ENCODE results near the gene SEPHS1. TPM values are rescaled to one million over a fixed set of nuclear protein-coding genes. Genes with fewer than 3 reads are reported as not detected.

The SEPHS1 gene
- total RNA-seq, 1 experiment from 2014 or later = 109 TPM

DNA sequence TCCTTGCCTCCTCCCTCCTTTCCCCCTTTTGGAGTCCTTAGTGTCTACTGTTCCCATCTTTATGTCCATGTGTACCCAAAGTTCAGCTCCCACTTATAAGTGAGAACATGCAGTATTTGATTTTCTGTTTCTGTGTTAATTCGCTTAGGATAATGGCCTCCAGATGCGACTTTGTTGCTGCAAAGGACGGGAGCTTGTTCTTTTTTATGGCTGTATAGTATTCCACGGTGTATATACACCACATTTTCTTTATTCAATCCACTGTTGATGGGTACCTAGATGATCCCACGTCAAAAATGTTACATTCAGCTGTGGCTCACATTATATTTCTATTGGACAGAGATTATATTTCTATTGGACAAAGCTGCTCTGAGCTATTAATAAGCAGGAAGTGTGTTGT, 24.4 kb upstream of the SEPHS1 start:
- Histone ChIP-seq H3K36me3 (no peaks in the 10 kb centered on the region), H3K27me3 (no peaks in the 10 kb centered on the region), H3K4me3 (no peak overlapping the region), H3K9me3 (no peaks in the 10 kb centered on the region)
- DNase-seq = no peak

DNA sequence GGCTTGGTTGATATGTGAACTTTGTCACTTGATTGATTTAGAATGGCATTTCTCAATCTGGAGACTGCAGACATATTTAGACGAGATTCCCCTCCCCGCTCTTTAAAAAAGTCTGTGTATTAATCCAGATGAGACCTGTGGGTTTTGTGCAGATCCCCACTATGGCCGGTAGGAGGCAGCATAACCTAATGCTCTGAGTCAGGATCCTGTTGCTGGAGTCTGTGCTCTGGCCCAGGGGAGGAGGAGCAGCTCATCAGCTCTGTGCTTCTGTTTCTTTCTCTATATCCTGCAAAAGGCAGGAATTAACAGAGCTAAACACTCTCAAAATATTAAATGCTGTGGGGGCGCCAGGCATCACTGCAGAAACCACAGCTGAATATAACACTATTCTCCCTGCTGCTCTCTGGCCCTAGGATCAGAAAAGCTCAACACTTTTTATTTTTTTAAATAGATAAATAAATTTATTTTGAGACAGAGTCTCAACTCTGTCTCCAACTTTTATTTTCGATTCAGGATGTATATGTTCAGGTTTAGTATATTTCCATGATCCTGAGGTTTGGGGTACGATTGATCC, 23.9 kb upstream of the SEPHS1 start:
- Histone ChIP-seq H3K4me3 (no peak overlapping the region), H3K36me3 (no peaks in the 10 kb centered on the region), H3K9me3 (no peaks in the 10 kb centered on the region), H3K27me3 (no peaks in the 10 kb centered on the region)
- peak; percentile 67 for DNase-seq

DNA sequence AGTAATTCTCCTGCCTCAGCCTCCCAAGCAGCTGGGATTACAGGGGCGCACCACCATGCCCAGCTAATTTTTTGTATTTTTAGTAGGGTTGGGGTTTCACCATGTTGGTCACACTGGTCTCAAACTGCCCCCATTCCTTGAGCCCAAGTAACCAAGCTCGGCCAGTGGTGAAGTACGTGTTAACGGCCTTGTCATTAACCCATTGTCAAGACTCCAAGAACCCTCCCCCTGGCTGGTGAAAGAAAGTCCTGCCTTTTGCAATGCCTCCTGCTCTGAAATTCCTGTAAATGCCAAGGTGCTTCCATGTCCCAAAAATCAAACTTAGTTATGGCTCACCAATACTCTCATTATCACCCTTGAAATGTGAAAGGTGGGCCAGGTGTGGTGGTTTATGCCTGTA, 18.8 kb upstream of the SEPHS1 start:
- H3K27me3 ChIP-seq = no peaks in the 10 kb centered on the region
- H3K9me3 ChIP-seq = no peaks in the 10 kb centered on the region
- no peak overlapping the region for H3K4me3 ChIP-seq
- DNase-seq = no peak
- H3K36me3 ChIP-seq = no peaks in the 10 kb centered on the region

DNA sequence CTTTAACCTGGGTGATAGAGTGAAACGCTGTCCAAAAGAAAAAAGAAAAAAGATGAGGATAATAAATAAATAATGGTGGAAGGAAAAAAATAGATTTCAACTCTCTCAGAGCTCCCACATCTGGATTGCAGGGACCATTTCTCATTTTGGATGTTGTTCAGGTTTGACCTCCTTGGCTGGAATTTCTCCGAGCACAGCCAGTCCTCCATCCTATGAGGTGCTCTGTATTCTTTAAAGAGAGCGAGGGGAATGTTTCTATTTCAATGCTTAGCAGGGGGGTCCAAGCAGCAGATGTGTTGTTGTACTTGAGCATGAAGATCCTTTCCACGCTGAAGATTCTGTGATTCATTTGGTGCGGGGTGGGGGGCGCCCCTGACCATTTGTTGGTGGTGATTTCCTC, 17.7 kb upstream of the SEPHS1 start:
- Histone ChIP-seq H3K27me3 (no peaks in the 10 kb centered on the region), H3K4me3 (no peak overlapping the region), H3K9me3 (no peaks in the 10 kb centered on the region), H3K36me3 (no peaks in the 10 kb centered on the region)
- no peak for DNase-seq

DNA sequence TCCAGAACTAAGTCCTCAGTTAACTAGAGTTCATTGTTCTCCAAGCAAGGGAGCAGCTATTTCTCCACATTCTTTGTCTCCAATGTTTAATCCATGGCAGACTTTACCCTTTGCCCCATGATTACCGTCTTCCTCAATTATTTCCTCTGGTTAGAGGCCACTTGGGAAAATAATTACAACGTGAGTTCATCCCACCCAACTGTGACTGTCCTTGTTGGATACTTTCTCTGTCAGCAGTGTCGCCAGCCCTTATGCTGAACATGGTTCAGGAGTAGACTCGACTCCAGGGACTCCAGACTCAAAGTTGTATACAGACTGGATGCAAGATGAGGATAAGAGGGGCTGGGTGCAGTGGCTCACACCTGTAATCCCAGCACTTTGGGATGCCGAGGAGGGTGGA, 17.1 kb upstream of the SEPHS1 start:
- Histone ChIP-seq H3K4me3 (no peak overlapping the region), H3K27me3 (no peaks in the 10 kb centered on the region), H3K9me3 (no peaks in the 10 kb centered on the region), H3K36me3 (no peaks in the 10 kb centered on the region)
- DNase-seq = no peak

DNA sequence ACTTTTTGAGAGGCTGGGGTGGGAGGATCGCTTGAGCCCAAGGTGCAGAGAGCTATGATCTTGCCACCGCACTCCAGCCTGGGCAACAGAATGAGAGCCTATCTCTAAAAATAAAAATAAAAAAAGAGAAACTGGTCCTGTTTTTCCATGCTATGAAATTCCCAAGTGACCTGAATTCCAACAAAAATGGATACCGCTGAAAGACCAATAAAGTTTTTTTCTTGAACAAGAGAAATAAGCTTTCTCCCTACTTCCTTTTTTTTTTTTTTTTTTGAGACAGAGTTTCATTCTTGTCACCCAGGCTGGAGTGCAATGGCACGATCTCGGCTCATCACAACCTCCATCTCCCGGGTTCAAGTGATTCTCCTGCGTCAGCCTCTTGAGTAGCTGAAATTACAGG, 12.5 kb upstream of the SEPHS1 start:
- H3K36me3 ChIP-seq = no peaks in the 10 kb centered on the region
- H3K4me3 ChIP-seq = no peak overlapping the region
- no peaks in the 10 kb centered on the region for H3K9me3 ChIP-seq
- DNase-seq = no peak
- no peaks in the 10 kb centered on the region for H3K27me3 ChIP-seq

DNA sequence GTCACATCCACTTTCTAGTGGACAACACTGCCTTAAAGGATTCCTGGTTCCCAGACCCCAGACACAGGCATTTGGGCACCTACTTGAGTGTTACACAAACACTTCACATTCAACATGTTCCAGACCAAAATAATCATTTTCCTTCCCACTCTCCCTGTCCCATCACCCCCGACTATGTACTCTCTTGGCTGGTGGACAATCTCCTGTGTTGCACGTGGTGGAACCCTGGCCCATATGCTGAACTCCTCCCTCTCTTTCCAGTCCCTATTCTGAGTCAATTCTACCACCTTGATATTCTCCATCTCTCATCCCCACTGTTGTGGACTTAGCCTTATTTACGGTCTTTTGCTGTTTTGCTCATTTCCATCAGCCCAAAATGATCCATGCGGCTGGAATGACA, 8.3 kb upstream of the SEPHS1 start:
- Histone ChIP-seq H3K27me3 (no peaks in the 10 kb centered on the region), H3K36me3 (no peaks in the 10 kb centered on the region), H3K9me3 (no peaks in the 10 kb centered on the region), H3K4me3 (no peak overlapping the region)
- DNase-seq = no peak

DNA sequence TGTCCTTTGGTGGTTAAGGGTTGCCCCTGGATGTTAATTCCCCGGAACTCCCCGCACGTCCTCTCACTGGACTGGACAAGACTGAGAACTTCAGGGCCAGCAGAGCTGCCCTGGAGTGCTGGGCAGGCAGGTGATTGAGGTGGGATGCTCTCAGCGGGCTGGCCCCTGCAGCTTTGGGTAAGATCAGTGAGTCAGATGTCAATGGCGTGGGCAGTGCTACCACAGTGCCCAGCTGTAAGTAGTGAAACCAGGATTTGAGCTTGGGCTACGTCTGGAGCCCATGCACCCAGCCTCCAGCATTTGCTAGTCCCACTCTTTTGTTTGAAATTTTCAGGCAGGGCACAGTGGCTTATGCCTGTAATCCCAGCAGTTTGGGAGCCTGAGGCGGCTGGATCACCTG, 6.7 kb upstream of the SEPHS1 start:
- no peaks in the 10 kb centered on the region for H3K36me3 ChIP-seq
- H3K4me3 ChIP-seq = no peak overlapping the region
- H3K9me3 ChIP-seq = no peaks in the 10 kb centered on the region
- no peaks in the 10 kb centered on the region for H3K27me3 ChIP-seq
- no peak for DNase-seq

DNA sequence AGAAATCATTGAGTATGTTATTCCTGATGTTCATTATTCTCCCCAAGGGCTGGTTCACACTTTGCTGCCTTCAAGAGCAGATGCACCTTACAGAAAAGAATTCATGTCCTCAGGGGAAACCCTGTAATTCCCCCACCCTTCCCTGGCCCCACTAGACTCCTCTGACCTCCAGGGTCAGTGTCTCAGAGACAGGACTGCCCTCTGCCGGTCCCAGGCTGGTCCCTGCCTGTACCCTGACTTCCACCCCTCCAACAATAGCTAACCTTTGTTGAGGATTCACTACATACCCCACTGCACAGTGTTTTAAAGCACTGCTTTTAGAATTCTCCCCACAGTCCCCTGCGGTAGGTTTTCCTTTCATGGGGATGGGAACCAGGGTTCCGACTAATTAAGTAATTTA, 4.4 kb upstream of the SEPHS1 start:
- Histone ChIP-seq H3K36me3 (no peaks in the 10 kb centered on the region), H3K27me3 (no peaks in the 10 kb centered on the region), H3K9me3 (no peaks in the 10 kb centered on the region), H3K4me3 (no peak overlapping the region)
- DNase-seq = no peak

DNA sequence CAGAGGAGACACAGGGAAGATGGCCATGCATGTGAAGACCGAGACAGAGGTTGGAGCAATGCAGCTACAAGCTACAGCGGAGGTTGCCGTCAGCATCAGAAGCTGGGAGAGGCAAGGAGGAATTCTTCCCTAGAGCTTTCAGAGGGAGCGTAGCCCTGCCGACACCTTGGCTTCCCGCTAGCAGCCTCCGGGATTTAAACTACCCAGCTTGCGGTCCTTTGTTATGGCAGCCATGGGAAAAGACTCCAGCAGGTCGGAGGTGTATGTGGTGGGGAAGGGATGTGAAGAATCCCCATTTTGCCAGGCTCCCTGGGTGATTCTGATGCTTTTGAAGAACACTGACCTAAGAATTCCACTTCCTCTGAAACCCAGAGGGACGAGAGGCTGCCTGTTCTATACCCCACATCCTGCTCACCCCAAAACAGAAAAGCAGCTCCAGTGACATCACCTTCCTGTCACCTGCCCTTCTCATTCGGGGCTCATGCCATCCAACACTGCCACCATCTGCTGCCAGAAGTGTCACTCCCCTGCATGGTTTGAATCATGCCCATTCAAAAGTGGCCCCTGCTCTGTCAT, 3.3 kb upstream of the SEPHS1 start:
- H3K36me3 ChIP-seq = no peaks in the 10 kb centered on the region
- H3K27me3 ChIP-seq = no peaks in the 10 kb centered on the region
- no peak overlapping the region for H3K4me3 ChIP-seq
- H3K9me3 ChIP-seq = no peaks in the 10 kb centered on the region
- no peak for DNase-seq

DNA sequence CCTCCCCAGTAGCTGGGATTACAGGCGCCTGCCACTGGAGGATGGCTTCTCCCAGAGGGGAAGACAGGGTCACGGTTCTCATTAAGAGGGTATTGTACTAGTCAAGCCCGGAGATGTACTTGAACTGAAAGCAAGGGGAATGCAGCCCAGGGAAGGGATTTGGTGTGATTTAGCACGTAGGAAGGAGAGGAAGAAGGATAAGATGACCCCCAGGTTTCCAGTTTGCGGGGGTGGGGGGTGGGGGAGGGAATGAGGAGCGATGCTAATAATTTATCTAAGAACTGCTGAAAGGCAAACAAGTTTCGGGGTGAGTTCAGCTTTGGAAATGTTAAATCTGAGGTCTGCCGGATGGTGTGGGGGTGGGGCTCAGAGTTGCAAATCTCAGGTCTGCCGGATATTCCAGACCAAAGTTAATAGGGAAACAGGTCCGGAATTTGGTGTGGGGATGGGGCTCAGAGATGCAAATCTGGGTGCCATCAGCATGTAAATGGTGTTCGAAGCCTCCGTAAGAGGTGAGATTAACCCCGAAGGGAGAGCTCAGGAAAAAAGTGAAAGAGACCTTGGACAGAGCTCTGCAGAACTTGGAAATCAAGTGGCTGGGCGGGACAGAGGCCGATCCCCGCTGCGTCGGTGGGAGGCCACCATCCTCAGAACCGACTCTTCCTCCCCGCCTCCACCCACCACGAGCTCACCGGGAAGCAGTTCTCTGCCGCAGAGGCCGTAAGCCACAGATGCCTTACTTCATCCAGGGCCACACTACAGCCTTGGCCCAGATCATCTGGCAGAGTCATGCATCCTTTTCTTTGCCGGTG, 1.6 kb upstream of the SEPHS1 start:
- no peaks in the 10 kb centered on the region for H3K9me3 ChIP-seq
- H3K4me3 ChIP-seq = peak overlapping the region; percentile 74

DNA sequence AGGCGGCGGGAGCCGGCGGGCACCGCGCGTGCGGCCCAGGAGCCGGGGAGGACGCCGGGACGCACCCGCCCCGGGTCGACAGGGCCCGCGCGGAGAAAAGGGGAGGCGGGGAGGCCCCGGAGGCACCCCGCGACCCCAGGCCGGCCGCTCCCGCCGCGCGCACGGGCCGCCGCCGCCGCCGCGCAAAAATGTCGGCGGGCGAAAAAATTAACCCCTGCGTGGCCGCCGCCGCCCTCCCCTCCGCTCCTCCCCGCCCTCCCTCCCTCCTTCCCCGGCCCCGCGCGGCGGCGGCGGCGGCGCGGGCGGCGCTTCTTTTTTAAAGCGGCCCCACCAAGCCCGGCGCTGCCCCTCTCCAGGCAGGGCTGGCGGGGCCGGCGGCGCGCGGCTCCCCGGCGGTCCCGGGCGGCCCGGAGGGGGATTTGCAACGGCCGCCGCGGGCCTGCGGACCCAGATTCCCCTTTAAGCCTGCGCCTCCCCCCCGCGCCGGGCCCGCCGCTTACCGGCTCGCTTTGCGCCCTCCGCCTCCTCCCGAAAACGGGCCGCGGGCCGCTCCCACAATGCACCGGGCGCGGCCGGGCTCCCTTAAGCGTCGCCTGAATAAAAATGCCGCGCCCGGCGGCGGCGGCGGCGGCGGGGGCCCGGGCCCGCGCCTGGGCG, 465 bp downstream of the SEPHS1 start:
- Histone ChIP-seq H3K36me3 (peaks cover 32% of the 10 kb centered on the region), H3K27me3 (no peaks in the 10 kb centered on the region), H3K4me3 (peak overlapping the region; percentile 74), H3K9me3 (no peaks in the 10 kb centered on the region)
- peak; percentile 81 for DNase-seq

More for the DNA sequence above, 1.6 kb upstream of the SEPHS1 start:
- peak; percentile 75 for DNase-seq
- H3K36me3 ChIP-seq = peaks cover 13% of the 10 kb centered on the region
- H3K27me3 ChIP-seq = no peaks in the 10 kb centered on the region

DNA sequence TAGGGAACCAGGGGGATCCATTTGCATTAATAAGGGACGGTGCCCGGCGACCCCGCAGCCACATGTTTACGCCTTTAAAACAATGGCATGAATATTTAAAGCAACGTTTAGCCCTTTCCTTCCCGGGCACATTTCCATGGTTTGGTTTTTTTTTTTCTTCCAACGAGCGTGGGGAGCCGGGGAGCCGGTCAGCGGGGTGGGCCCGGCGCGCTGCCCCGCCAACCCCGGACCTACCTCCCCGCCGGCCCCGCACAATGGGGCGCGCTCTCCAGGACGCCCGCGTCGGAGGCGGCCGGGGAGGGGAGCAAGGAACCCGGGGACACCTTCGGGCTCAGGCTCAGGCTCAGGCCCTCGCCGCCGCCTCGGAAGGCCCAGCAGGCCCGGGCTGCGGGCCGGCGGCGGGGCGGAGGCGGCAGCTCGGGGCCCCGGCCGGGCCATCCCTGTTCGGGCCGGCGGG, 1.0 kb downstream of the SEPHS1 start:
- Histone ChIP-seq H3K36me3 (peaks cover 33% of the 10 kb centered on the region), H3K27me3 (no peaks in the 10 kb centered on the region), H3K4me3 (peak overlapping the region; percentile 66), H3K9me3 (no peaks in the 10 kb centered on the region)
- no peak for DNase-seq

DNA sequence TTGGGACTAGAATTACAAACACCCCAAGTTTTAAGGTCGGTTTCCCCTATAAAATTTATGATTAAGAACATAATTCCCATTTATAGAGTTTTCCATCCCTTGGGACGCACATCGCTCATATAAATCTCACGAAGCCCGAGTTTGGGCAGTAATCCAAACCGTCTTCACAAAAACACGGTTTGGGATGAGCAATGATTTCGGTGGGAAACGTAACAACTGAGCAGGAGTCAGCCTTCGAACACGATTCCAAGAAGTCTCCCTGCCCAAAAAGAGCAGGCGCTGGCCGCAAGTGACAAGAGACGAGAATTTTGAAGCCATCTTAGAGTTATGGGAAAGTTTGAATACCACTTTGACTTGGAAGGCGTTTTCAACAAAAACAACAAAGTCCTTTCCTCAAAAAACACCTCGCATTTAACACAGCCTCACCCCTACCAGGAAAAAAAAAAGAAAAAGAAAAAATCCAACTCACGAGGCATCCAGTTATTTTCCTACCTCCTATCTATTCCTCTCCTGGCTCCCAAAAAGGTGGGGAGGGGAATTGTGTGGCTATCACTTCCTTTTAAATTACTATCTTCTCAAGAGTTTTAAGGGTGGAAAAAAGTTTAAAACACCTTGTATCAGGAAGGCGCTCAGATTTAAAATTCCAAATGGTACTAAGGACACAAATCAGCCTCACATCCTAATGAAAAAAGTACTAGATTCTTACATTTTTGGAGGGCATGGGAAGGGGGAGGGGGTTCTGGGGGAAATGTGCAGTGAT, 1.6 kb downstream of the SEPHS1 start:
- H3K36me3 ChIP-seq = peaks cover 33% of the 10 kb centered on the region
- no peaks in the 10 kb centered on the region for H3K9me3 ChIP-seq
- DNase-seq = peak; percentile 37
- peak overlapping the region; percentile 66 for H3K4me3 ChIP-seq
- no peaks in the 10 kb centered on the region for H3K27me3 ChIP-seq

DNA sequence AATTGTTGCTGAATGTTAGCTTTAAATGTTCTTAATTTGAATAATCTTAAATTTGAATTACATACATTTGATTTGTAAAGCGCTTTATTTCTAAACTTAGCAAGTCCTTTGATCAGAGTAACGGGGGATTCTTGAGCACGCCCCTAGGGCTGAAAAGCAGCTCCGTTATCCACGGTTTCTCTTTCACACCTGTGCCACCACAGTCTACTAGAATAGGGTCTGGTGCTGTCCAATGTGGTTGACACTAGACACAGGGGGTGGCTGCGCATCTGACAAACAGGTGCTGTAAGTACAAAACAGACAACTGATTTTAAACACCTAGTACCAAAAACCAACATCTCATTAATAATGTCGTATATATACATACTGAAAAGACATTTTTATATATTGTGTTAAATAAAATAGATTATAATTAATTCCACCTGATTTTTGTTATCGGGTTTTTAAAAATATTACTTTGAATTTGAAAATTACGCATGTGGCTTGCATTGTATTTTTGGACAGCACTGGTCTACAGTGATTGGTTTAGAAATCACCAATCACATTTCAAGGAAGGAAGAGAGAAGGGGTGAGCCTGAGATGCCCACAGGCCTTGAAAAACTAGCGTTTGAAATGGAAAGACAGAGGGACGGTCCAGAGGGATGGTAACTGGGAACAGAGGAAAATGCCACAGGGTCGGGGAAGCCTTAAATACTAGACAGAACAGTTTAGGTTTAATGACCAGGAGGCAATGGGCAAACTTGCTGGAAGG, 7.3 kb downstream of the SEPHS1 start:
- no peak overlapping the region for H3K4me3 ChIP-seq
- H3K27me3 ChIP-seq = no peaks in the 10 kb centered on the region
- H3K9me3 ChIP-seq = no peaks in the 10 kb centered on the region
- no peak for DNase-seq
- peaks cover 66% of the 10 kb centered on the region for H3K36me3 ChIP-seq

DNA sequence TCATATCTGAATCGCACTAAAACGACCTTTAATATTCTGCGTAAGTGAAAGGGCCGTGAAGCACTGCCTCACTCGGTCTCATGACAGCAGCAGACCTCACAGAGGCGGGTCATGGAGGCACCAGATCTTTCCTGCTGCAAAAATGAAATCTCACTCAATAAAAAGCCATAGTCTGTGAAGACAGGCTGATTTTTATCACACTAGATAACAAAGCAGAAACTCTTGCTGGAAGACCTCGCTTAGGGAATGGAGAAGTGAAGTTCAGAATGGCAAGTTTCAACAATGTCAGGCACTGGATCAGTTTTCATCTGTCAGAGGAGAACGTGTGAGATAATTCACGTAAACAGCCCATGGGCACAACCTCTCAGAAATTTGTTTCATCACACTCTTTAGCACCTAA, 8.0 kb downstream of the SEPHS1 start:
- DNase-seq = no peak
- no peaks in the 10 kb centered on the region for H3K9me3 ChIP-seq
- H3K4me3 ChIP-seq = no peak overlapping the region
- no peaks in the 10 kb centered on the region for H3K27me3 ChIP-seq
- H3K36me3 ChIP-seq = peaks cover 67% of the 10 kb centered on the region
